Stimulated activated CD8-positive, alpha-beta memory T cell treated with anti-CD3 and anti-CD28 coated beads, Interleukin-7, amount 100 ng/mL, for 24 hours (primary cell): ENCODE data around the gene BBOX1.
"Not testable (repeated sequence)": the region's sequence is repeated elsewhere in the genome, so short reads cannot be mapped to it uniquely, and the experiment has no call there.

Experiments used
- DNase-seq: peaks from one replicate; pipeline ENCODE4 v3.0.0-alpha.2; 2020; ENCODE audit warnings: low read depth

Gene BBOX1

DNA sequence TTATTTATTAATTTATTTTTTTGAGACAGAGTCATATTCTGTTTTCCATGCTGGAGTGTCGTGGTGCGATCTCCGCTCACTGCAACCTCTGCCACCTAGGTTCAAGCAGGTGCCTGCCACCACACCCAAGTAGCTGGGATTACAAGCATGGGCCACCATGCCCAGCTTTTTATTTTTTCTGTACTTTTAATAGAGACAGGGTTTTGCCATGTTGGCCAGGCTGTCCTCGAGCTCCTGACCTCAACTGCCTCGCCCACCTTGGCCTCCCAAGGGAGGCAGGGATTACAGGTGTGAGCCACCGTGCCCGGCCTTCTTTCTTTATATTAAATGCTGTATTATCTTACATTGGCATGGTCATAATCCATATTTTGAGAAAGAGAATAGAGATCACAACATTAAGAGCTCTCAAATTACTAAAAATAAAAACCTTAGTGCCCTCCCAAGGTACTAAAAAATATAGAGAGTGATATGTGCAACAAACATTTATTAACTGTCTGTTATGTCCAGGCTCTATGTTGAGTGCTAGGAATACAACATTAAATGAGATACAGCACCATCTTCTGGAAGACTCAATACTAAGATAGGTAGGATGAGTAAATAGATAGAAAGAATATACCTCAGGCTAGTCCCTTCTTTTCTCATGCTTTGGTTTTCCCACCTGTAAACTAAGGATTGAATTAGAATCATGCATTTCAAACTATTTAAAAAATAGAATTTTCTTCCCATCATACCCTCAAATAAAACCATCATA lies 84.1 kb downstream of the BBOX1 start:
- no peak for DNase-seq

DNA sequence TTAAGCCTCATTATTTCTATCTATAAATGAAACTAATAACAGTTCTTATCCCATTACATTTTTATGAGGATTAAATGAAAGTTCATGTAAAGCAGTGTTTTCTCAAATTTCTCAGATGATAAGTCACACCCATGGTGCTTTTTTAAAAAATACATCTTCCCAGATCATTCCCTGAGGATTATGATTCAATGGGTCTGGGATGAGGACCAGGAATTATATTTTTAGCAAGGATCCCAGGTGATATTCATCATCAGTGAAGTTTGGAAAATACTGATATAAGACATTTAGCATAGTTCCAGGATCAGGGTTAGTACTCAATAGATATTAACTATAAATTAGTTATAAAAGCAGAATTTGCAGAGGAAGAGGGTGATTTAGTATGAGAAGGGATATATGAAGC lies 89.1 kb downstream of the BBOX1 start:
- no peak for DNase-seq

DNA sequence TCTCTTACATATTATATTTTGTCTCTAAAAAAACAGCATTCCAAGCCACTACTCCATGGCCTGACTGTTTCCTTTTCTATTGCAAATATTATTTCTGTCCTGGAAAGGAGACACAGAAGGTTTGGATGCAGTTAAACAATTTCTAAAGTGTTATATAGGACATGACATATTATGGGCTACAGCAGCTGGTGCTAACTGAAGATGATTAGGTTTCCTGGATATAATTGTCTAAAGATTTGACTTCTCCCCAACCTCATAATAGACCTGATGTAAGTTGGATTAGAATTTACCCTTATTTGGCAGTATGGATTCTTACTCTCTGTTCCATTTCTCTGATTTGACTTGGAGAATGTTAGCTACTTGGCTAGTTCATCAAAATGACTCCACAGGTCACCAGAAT lies 90.2 kb downstream of the BBOX1 start:
- DNase-seq = no peak

DNA sequence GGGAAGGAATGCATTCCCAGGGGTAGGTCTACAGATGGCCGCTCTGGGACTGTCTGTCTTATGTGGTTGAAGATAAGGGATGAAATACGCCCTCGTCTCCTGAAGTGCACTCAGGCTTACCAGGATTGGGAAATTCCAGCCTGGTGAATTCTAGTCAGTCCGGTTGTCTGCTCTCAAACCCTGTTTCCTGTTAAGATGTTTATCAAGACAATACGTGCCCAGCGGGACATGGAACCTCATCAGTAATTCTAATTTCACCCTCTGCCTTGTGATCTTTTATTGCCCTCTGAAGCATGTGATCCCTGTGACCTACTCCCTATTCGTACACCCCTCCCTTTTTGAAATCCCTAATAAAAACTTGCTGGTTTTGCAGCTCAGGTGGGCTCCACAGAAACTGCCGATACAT lies 95.3 kb downstream of the BBOX1 start:
- DNase-seq = not testable (repeated sequence)

DNA sequence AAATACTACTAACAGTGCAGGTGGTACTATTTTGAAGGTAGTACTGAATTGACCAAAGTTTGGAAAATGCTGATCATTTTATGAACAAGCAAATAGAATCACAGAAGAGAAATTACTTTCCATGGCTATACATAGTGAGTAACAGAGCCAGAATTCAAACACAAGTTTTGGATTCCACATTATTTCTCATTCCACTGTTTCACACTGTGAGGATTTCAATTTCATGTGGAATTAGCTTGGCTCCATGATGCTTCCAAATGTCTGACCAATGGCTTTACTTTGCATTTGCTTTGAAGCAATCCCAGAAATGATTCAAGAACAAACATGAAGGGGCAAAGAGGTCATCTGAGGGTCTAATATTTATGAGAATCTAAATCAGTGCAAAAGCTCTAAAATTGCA lies 98.1 kb downstream of the BBOX1 start:
- DNase-seq = no peak

DNA sequence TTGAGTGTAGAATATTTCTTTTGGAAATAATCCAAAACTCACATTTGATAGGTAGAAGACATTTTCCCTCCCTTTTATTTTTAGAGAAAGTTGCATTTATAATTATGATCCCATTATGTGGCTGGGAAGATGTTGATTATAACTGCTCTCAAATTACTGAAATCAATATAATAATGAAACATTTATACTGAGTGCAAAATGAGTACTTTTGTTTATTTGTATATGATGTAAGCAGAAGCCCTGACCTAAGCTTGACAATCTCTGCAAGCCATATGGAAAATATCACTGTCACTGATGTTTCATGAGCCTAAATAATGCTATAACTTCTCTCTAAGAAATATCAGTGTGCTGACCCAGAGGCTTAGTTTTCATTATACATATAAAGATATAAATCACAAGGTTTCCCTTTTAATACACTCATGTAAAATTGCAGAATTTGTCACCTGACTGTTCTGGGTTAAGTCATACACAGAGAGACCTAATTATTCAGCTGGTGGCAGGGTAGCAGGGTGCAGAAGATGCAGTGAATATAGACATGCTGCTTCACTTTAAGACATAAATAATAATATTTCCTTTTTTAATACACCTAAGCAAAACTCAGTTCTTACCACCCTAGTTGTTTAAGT lies 99.2 kb downstream of the BBOX1 start:
- DNase-seq = no peak

DNA sequence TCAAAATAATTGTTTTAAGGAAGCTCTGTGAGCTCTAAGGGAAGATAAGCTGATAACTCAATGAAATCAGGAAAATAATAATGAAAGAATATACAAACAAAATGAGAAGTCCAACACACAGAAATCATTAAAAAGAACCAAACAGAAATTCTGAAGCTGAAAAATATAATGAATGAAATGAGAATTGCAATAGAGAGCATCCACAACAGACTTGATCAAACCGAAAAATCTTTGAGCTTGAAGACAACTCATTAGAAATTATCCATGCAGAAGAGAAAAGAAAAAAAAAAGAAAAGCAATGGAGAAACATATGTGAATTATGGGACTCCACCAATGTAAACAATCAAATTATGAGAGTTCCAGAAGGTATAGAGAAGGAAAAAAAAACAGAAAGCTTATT lies 101.0 kb downstream of the BBOX1 start:
- DNase-seq = no peak

DNA sequence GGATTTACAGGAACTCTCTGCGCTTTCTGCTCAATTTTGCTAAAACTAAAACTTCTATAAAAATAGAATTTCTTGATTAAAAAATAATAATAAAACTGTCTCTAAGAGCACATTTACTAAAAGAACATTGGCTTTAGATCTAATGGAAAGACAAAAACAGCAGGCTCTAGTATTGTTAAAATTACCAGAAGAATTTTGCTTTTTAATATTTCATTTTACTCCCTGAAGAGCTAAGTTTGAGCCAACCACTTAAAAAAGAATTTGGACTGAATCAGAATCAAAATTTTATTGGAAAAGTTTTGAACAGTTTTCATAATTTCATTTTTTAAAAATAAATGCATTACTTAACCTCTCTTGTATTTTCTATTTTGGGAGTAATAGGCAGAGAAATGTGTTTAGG lies 107.3 kb downstream of the BBOX1 start:
- DNase-seq = no peak

DNA sequence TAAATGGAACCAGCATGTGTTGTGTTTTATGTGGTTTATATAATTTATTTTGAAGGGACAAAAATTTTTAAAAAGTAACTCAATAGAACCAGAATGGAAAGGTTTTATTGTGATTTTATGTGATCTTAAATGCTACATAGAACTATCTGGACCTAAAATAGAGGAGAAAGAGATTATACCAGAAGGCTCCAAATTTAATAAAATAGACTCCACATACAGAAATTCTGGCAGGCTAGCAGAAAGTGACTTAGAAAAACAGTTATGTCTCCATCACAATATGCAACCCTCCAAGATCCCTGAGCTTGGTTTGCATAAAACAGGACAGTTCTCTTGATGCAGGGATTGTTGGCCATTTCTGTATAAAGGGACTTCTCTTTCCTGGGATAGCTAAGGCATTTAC lies 107.9 kb downstream of the BBOX1 start:
- no peak for DNase-seq

DNA sequence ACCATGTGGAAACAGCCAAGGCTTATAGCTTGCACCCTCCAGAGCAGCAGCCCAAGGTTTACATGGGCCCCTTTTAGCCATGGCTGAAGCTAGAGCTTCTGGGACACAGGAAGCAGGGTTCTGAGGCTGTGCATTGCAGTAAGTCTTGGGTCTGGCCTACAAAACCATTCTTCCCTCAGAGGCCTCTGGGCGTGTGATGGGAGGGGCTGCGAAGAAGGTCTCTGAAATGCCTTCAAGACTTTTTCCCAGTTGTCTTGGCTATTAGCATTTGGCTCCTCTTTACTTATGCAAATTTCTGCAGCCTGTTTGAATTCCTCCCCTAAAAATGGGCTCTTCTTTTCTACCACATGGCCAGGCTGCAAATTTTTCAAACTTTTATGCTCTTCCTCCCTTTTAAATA lies 109.5 kb downstream of the BBOX1 start:
- DNase-seq = no peak

DNA sequence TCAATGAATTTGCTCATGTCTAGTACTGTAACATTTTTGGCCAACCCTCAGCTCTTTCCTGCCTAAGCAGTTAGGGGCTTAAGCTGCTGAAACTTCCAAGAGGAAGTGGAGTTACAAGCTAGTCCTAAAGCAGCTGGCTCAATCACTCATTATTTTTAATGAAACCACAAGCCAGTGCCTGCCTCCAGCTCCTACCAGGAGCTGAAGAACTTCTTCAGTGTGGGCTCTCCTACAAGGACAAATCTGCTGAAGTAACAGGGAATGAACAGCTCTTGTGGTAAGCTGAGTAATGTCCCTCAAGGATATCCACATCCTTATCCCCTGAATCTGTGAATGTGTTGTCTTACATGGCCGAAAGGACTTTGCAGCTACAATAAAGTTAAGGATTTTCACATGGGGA lies 112.5 kb downstream of the BBOX1 start:
- no peak for DNase-seq

DNA sequence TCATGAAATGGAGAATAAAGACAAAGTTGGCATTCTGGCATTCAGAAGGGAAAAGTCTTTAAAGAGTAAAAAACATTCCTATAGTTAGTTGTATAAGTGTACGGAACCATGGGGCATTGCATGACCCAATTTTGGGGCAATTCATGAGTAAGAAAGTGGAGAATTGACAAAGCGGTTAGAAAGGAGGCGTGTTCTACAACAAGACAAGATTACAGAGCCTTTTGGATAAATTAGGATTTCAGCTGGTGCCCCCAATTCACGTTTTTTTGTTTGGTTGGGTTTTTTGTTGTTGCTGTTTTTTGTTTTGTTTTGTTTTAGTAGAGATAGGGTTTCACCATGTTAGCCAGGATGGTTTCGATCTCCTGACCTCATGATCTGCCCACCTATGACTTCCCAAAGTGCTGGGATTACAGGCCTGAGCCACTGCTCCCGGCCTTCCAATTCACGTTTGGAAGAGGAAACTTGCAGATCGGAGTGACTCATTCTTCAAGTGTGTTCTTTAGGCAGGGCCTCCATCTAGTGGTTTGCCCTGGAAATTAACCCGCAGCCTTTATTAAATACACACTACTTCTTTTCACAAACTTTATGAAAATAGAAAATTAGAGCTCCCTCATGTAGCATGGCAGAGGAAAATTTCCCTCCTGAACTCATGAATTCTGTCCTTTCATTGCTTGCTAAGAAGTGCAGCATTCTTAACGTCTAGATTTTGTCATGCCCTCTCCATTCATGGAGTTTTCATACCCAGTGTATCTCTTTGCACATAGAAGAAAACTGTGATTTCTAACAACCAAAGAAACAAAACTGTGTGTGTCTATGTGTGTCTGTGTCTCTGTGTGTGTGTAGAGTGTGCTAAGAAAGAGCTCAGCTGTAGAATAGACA lies 118.1 kb downstream of the BBOX1 start:
- DNase-seq = no peak

DNA sequence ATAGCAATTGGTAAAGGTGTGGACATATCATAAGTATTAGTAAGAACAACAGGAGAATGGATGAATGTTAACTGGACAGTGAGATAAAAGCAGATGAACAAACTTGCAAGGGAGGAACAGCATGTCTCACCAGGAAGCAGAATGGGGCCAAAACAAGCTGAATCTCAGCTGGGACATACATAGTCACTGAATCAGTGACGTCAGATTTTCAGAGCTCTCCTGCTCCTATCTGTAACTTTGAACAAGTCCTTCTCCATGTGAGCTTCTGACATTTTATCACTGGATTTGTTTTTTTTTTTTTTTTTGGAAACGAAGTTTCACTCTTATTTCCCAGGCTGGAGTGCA lies 118.7 kb downstream of the BBOX1 start:
- DNase-seq = no peak

DNA sequence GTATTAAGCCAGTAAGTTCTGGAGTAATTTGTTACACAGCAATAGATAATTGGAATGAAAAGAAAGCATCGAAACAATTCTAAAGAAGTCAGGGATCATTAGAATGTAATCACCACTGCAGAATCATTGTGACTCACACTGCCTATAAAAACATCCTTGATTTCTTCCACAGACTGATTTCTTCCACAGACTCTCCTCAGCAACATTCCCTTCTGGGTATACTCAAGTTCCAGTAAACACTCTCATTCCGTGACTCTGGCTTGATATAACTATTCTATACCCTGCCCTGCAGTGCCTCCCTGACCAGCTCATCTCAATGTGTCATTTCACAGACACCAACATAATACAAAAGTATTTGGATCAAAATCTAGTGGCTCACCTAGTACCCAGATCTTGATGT lies 120.5 kb downstream of the BBOX1 start:
- no peak for DNase-seq

DNA sequence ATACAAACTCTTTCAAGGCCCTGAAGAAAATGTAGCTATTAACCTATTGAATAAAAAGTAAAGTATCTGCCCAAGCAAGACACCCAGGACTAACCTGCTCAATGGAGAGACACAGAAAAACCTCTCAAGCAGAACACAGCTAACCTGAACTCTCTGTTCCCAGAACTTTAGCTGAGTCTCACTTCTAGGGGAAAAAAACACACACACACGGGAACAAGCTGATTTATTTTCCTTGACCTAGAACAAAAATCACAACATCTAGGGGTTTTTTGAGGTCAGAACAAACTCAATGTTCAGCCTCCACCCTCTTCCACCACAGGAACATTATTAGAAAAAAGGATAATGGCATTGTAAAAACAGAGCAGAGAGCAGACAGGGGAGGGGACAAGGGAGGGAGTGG lies 121.6 kb downstream of the BBOX1 start:
- DNase-seq = no peak

DNA sequence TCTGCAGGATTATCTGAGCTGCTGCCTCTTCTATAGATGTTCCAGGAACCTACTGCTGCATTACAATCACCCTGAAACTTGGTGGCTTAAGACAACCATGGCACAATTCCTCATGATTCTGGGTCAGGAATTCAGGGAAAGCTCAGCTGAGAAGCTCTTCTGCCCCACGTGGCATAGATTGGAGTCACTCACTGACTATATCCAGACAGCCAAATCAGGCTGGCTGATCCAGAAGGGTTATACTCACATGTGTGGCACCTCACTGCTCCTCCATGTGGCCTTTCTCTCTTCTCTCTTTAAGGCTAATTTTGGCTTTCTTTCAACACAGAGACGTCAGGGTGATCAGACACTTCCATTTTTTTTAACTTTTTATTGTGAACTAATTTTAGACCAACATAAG lies 125.5 kb downstream of the BBOX1 start:
- no peak for DNase-seq

DNA sequence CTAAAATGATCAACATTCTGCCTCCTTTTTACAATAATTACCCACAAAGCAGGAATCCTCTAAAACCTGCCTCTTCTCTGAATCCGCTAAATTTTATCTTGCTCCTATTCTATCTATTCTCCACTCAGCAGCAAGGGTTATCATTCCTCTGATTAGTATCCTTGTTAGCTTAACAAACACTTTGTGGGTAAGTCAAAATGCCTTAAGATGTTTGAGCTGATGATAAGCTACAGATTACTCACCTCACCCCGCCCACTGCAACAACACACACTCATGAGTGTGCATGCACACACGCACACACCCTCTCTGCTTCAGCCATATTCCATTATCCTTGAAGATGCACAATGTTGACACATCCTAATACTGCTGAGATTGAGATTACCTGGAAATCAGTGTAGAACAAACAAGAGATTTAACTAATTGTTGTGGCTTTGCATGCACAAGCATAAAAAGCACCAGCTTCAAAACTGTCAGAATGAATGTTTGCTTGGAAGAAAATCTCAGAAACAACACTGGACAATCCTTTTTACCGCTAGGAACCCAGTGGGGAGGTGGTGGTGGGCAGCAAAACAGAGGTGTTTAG lies 130.9 kb downstream of the BBOX1 start:
- DNase-seq = no peak

DNA sequence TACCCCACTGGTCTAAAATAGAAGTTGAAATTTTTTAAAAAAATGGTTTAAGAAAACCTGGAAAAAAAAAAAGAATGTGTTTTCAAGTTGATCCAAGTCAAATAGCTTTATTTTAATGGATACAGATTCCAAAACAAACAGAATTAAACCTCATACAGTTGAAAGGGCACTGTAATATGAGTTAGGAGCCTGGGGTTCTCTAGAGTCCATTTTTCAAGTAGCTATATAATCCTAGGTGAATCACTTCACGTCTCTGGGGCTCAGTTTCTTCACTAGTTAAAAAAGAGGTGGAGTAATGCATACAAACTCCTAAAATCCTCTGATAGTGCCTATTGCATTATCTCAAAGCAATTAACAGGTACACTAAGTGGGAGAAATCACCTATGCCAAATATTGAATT lies 132.9 kb downstream of the BBOX1 start:
- no peak for DNase-seq

DNA sequence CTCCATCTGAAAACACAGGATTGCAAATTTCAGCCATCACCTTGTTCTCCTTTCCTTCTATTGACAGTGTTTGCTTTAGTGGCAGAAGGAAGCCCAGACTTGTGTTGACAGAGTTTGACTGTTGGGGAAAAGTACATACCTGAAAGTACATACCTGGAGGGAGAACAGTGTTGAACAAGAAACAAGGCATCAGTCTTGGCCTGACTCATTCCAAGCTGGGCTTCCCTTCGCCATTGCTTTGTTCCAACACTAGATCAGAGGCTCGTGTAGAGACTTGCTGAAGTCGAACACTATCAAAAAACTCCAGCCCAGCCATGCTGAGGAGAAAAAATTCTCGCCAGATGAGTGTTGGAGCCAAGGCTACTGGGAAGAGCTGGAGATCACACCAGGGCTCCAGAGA lies 133.4 kb downstream of the BBOX1 start:
- DNase-seq = no peak

DNA sequence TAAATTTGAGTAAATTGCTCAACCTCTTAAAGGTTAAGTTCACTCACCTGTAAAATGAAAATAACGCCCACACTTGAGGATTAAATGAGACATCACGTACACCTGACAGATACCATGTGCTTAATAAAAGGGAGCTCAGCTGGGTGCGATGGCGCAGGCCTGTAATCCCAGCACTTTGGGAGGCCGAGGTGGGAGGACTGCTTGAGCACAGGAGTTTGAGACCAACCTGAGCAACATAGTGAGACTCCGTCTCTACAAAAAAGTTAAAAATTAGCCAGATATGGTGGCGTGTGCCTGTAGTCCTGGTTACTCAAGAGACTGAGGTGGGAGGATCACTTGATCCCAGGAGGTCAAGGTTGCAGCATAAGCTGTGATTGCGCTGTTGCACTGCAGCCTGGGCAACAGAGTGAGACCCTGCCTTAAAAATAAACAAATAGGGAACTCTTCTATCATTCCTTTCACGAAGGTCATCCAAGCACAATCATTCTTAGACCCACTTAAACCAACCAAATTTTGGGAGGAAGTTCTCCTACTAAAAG lies 134.1 kb downstream of the BBOX1 start:
- DNase-seq = no peak

DNA sequence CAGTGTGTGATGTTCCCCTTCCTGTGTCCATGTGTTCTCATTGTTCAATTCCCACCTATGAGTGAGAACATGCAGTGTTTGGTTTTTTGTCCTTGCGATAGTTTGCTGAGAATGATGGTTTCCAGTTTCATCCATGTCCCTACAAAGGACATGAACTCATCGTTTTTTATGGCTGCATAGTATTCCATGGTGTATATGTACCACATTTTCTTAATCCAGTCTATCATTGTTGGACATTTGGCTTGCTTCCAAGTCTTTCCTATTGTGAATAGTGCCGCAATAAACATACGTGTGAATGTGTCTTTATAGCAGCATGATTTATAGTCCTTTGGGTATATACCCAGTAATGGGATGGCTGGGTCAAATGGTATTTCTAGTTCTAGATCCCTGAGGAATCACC lies 134.9 kb downstream of the BBOX1 start:
- not testable (repeated sequence) for DNase-seq
